ENCODE results near the gene CREB3L2. TPM values are rescaled to one million over a fixed set of nuclear protein-coding genes. Genes with fewer than 3 reads are reported as not detected.

CREB3L2 gene
- polyA plus RNA-seq, 2 of the 4 experiments (the other 2 are of a cell fraction): 16.3 to 32.2 TPM

DNA sequence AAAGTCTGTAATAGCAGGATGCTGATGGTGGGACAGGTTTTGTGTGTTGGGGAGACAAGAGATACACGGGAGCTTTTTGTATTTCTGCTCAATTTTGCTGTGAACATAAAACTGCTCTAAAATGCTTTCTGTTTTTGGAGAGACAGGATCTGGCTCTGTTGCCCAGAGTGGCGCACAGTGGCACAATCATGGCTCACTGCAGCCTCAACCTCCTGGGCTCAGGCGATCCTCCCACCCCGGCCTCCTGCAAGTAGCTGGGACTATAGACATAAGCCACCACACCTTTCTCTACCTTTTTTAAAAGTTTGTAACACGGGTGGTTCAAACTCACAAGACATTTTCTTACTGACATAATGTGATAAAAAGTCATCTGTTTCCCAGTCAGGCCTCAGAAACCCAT, 14.3 kb downstream of the CREB3L2 start:
- Histone ChIP-seq H3K9me3 (no peaks in the 10 kb centered on the region), H3K27ac (peak overlapping the region in 1 of 2 experiments; percentile 15; a peak in 1 of 6 replicates), H3K4me1 (peaks cover 12% of the 10 kb centered on the region), H3K4me3 (no peak overlapping the region), H3K4me2 (no peak overlapping the region)
- TF ChIP-seq TP53 (CRISPR knock-in tag; IDR thresholded peaks at IDR 0.05): no peak
- TF ChIP-seq ZC3H11A (IDR thresholded peaks at IDR 0.05): no peak
- TF ChIP-seq GATA3 (IDR thresholded peaks at IDR 0.05; ENCODE audit: borderline replicate concordance): no peak
- TF ChIP-seq FOSL2 (IDR thresholded peaks at IDR 0.05): no peak
- TF ChIP-seq FOSL2 (CRISPR knock-in tag; IDR thresholded peaks at IDR 0.05): no peak
- no peak for TF ChIP-seq SMC3 (IDR thresholded peaks at IDR 0.05)
- no peak for TF ChIP-seq E2F6 (IDR thresholded peaks at IDR 0.05; ENCODE audit: borderline replicate concordance, low read depth)
- TF ChIP-seq PBX3 (IDR thresholded peaks at IDR 0.05): no peak
- TF ChIP-seq RNF2 (IDR thresholded peaks at IDR 0.05; ENCODE audit: borderline replicate concordance, low read depth): no peak
- no peak for TF ChIP-seq POLR2A (IDR thresholded peaks at IDR 0.05; ENCODE audit: low read length)
- no peak for TF ChIP-seq EP300 (IDR thresholded peaks at IDR 0.05)
- TF ChIP-seq HEYL (CRISPR knock-in tag; IDR thresholded peaks at IDR 0.05): no peak
- TF ChIP-seq BCL3 (IDR thresholded peaks at IDR 0.05): no peak
- no peak for TF ChIP-seq CEBPB (IDR thresholded peaks at IDR 0.05)
- WGBS (ENCODE audit: missing lambda C conversion rate): 92% methylated on average over 5 of the region's 5 CpGs
- no peak for DNase-seq (ENCODE audit: low read depth in 1 of 2, low spot score in 1 of 2)
- no peak for ATAC-seq
- ChIA-PET CTCF (interaction anchor here (0.7 to 2.2 kb wide), 6 partner anchors 8 to 539 kb away, joined by 3 to 7 read pairs (median 4); no protein-coding TSS in a partner anchor), POLR2A (no interaction called here)
- FAIRE-seq: no peak

DNA sequence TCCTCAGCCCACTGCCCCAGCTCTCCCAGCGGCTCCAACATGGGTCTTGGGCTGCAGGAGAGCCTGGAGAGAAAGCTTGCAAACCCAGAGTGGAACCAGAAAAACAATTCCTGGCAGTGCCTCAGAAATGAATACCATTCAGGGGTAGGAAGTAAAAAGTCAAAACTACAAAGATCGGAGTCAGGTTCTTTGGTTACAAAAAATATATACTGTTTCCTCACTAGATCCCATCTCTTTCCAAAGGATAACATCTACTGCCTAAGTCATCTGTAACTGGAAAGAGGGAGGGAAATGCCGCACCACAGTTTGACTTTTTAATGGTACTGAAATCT, 14.9 kb downstream of the CREB3L2 start:
- ATAC-seq (no peak), DNase-seq (ENCODE audit: low read depth in 1 of 2, low spot score in 1 of 2) (no peak), FAIRE-seq (no peak)
- TF ChIP-seq ZNF302 (CRISPR knock-in tag; IDR thresholded peaks at IDR 0.05): no peak
- TF ChIP-seq RAD21 (conservative IDR thresholded peaks at IDR 0.05 in 1 of 2, IDR thresholded peaks at IDR 0.05 in 1 of 2): no peak
- no peak for TF ChIP-seq E2F6 (IDR thresholded peaks at IDR 0.05; ENCODE audit: borderline replicate concordance, low read depth)
- H3K4me3 ChIP-seq: no peak overlapping the region
- CTCF ChIA-PET: interaction anchor here (0.7 to 2.2 kb wide), 5 partner anchors 9 to 104 kb away, joined by 3 to 7 read pairs (median 3); no protein-coding TSS in a partner anchor
- peaks cover 8% of the 10 kb centered on the region; the same call in 2 of the 3 replicates for H3K4me1 ChIP-seq
- H3K27ac ChIP-seq: no peak overlapping the region; a peak in 1 of 6 replicates
- no peak overlapping the region for H3K4me2 ChIP-seq
- H3K9me3 ChIP-seq: no peaks in the 10 kb centered on the region
- WGBS (ENCODE audit: missing lambda C conversion rate): 99% methylated on average over 3 of the region's 3 CpGs
- POLR2A ChIA-PET: no interaction called here

DNA sequence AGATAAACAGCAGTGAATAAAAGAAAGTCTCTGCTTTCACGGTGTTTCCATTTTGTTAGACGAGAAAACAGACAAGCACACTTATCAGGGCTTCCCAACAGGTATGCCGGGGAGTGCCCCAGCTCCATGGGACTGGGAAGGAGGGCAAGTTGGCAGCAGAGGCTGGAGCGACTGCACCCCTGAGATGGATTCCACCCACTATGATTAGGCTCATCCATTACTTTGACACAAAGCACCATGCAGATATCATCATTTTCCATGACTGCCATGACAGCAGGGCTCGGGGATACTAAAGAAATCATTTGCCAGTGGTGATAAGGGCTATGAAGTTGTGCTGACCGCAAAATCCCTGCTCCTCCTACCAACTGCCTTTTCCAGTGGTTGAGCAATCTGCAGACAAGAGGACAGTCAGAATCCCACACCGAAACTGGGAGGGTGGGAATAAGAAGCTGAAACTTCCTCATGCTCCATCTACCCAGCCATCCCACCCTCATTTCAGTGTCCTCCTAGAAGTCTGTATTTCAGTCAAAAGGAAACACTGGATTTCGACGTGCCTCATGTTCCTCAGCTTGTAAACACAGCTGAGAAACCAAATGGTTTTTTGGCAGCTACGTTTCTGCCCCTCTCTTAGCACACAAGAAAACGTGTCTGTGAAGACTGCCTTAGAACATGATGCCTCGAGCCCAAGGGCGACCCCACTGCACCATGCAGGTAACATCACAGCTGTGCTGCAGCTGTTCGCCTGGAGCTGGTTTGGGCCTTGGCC, 15.5 kb downstream of the CREB3L2 start:
- H3K4me3 ChIP-seq: no peak overlapping the region
- ATAC-seq: no peak
- ChIA-PET CTCF (interaction anchor here (0.7 to 2.2 kb wide), 5 partner anchors 9 to 54 kb away, joined by 3 to 7 read pairs (median 3); no protein-coding TSS in a partner anchor), POLR2A (no interaction called here)
- peaks cover 12% of the 10 kb centered on the region for H3K4me1 ChIP-seq
- H3K27ac ChIP-seq: no peak overlapping the region; a peak in 1 of 6 replicates
- H3K9me3 ChIP-seq: no peaks in the 10 kb centered on the region
- TF ChIP-seq FOSL2 (IDR thresholded peaks at IDR 0.05) (no peak), FOSL2 (CRISPR knock-in tag; IDR thresholded peaks at IDR 0.05) (no peak), POLR2AphosphoS2 (conservative IDR thresholded peaks at IDR 0.05; ENCODE audit: low read length) (no peak), GATA3 (IDR thresholded peaks at IDR 0.05; ENCODE audit: borderline replicate concordance) (no peak), FOXS1 (CRISPR knock-in tag; IDR thresholded peaks at IDR 0.05) (no peak), JUN (IDR thresholded peaks at IDR 0.05) (no peak), KDM5A (IDR thresholded peaks at IDR 0.05) (no peak), EP300 (IDR thresholded peaks at IDR 0.05) (no peak), TFCP2L1 (CRISPR knock-in tag; IDR thresholded peaks at IDR 0.05) (no peak)
- TF ChIP-seq, protein P1, sequence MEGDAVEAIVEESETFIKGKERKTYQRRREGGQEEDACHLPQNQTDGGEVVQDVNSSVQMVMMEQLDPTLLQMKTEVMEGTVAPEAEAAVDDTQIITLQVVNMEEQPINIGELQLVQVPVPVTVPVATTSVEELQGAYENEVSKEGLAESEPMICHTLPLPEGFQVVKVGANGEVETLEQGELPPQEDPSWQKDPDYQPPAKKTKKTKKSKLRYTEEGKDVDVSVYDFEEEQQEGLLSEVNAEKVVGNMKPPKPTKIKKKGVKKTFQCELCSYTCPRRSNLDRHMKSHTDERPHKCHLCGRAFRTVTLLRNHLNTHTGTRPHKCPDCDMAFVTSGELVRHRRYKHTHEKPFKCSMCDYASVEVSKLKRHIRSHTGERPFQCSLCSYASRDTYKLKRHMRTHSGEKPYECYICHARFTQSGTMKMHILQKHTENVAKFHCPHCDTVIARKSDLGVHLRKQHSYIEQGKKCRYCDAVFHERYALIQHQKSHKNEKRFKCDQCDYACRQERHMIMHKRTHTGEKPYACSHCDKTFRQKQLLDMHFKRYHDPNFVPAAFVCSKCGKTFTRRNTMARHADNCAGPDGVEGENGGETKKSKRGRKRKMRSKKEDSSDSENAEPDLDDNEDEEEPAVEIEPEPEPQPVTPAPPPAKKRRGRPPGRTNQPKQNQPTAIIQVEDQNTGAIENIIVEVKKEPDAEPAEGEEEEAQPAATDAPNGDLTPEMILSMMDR (IDR thresholded peaks at IDR 0.05): no peak
- DNase-seq (ENCODE audit: low read depth in 1 of 2, low spot score in 1 of 2): no peak
- no peak overlapping the region for H3K4me2 ChIP-seq
- FAIRE-seq: no peak
- 89% methylated on average over 14 of the region's 14 CpGs for WGBS (ENCODE audit: missing lambda C conversion rate)

All from A549 (cell line).